GM15510 (cell line): ENCODE data around the gene HYOU1.

Experiments
- POLR2A ChIP-seq: IDR thresholded peaks from 3 replicates; pipeline ENCODE4 v1.6.1; 2011; ENCODE audit warnings: borderline replicate concordance; ENCODE audit not compliant: insufficient read length; ENCODE audit errors: extremely low read depth

The HYOU1 gene

GRCh38 chr11:119029069-119029339, 28.0 kb downstream of the HYOU1 start:
- TF ChIP-seq POLR2A = no peak

GRCh38 chr11:119028346-119029068, 28.5 kb downstream of the HYOU1 start:
- TF ChIP-seq POLR2A = no peak

GRCh38 chr11:119027561-119028345, 29.3 kb downstream of the HYOU1 start:
- no peak for TF ChIP-seq POLR2A

- no peak for TF ChIP-seq POLR2A
Measured at GRCh38 chr11:119026970-119027369, 30.0 kb downstream of the HYOU1 start.

GRCh38 chr11:119025978-119026766, 30.8 kb downstream of the HYOU1 start:
- no peak for TF ChIP-seq POLR2A

- no peak for TF ChIP-seq POLR2A
Measured at GRCh38 chr11:119025541-119025940, 31.5 kb downstream of the HYOU1 start.

- no peak for TF ChIP-seq POLR2A
Measured at GRCh38 chr11:119025099-119025473, 31.9 kb downstream of the HYOU1 start.

- no peak for TF ChIP-seq POLR2A
Measured at GRCh38 chr11:119024430-119025098, 32.4 kb downstream of the HYOU1 start.

GRCh38 chr11:119023741-119024140, 33.3 kb downstream of the HYOU1 start:
- no peak for TF ChIP-seq POLR2A

- TF ChIP-seq POLR2A = no peak
Measured at GRCh38 chr11:119021631-119022030, 35.4 kb downstream of the HYOU1 start.

GRCh38 chr11:119019996-119020395, 37.0 kb downstream of the HYOU1 start:
- no peak for TF ChIP-seq POLR2A

GRCh38 chr11:119018074-119018938, 38.7 kb downstream of the HYOU1 start, which contains the start of the genes RPS25 and TRAPPC4:
TSS of gene RPS25 (minus strand) at chr11:119018343. CDS start at chr11:119018284, 59 bp downstream.
TSS of gene TRAPPC4 (plus strand) at chr11:119018766. CDS start at chr11:119018796, 30 bp downstream.
- TF ChIP-seq POLR2A = peak; percentile 86

GRCh38 chr11:119016216-119017009, 40.6 kb downstream of the HYOU1 start:
- TF ChIP-seq POLR2A = no peak
